Neuron (in vitro differentiated cells): ENCODE measurements around the gene AHCYL1.

ENCODE experiments used
- H2AFZ ChIP-seq: one replicate; pipeline ENCODE4 v1.6.1; 2013; ENCODE audit warnings: low read depth, mild to moderate bottlenecking, inconsistent platforms, low read length, moderate library complexity
- H3K27me3 ChIP-seq: one replicate; pipeline ENCODE4 v1.6.1; 2013; ENCODE audit warnings: low read length; ENCODE audit not compliant: insufficient read depth
- H3K36me3 ChIP-seq: one replicate; pipeline ENCODE4 v1.6.1; 2013; ENCODE audit warnings: low read length; ENCODE audit not compliant: insufficient read depth
- H3K4me1 ChIP-seq: one replicate; pipeline ENCODE4 v1.6.1; 2013; ENCODE audit warnings: low read length; ENCODE audit not compliant: insufficient read depth
- H3K4me3 ChIP-seq: 2 replicates; pipeline ENCODE4 v1.5.1; 2013; ENCODE audit warnings: mild to moderate bottlenecking, low read length, moderate library complexity
- H3K9me3 ChIP-seq: one replicate; pipeline ENCODE4 v1.6.1; 2013; ENCODE audit warnings: low read length

The AHCYL1 gene

DNA sequence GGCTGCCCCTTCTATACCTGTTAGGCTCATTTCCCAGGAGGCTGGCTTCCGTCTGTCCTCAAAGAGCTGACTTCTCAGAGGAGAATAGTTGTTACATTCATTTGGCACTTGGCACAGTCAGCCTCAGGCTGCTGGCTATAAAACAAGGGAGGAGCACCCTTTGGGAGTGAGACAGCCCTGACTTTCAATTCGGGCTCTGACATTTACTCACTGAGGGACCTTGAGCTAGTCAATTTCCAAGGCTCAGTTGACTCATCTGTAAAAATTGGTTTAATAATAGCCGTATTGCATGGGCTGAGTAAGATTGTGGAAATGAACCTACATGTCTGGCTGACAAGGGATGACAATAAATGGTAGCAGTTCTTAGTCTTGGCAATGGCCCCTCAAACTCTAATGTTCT is 72.2 kb downstream of the AHCYL1 start:
- H3K9me3 ChIP-seq = no peaks in the 10 kb centered on the region
- no peaks in the 10 kb centered on the region for H3K4me1 ChIP-seq
- peaks cover 78% of the 10 kb centered on the region for H3K36me3 ChIP-seq
- H2AFZ ChIP-seq = no peak overlapping the region
- H3K27me3 ChIP-seq = no peaks in the 10 kb centered on the region
- no peak overlapping the region for H3K4me3 ChIP-seq

GRCh38 chr1:110057963-110058518 is 73.5 kb downstream of the AHCYL1 start:
- no peak overlapping the region for H2AFZ ChIP-seq
- H3K4me1 ChIP-seq = no peaks in the 10 kb centered on the region
- H3K27me3 ChIP-seq = no peaks in the 10 kb centered on the region
- H3K9me3 ChIP-seq = no peaks in the 10 kb centered on the region
- H3K4me3 ChIP-seq = no peak overlapping the region
- peaks cover 65% of the 10 kb centered on the region for H3K36me3 ChIP-seq

GRCh38 chr1:110058591-110058990 is 74.0 kb downstream of the AHCYL1 start:
- H2AFZ ChIP-seq = no peak overlapping the region
- H3K4me1 ChIP-seq = no peaks in the 10 kb centered on the region
- H3K9me3 ChIP-seq = no peaks in the 10 kb centered on the region
- peaks cover 60% of the 10 kb centered on the region for H3K36me3 ChIP-seq
- H3K4me3 ChIP-seq = no peak overlapping the region
- H3K27me3 ChIP-seq = no peaks in the 10 kb centered on the region

DNA sequence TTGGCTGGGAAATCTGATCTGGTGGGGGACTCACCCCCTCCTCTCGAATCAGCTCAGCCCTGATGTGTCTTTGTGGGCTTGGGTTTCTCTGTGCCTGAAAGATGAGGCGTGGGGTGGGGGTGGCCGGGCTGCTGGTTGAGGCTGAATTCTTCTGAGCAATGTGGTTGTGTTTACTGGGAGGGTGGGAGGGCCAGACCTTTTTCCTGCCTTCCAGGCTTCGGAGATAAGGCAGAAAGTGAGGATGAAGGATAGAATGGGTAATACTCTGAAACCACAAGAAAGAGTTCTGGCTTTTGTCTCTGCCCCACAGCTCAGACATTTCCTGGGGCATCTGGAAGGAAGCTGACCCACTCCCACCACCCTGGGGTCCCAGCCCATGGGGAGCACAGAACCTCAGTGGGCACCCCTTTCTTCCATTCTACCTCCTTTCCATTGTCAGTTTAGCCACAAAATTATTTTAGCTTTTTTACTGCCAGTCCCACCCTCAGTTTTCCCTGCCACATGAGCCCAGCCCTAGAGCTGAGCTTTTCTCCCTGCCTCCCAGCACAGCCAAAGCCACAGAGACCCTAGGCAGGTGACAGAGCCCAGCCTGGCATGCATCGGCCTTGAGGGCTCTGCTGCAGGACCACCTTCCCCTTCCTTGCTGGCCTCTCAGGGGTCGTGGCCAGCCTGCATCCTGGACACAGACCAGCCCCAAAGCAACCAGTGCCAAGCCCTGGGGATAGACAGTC is 74.7 kb downstream of the AHCYL1 start:
- H3K4me1 ChIP-seq = no peaks in the 10 kb centered on the region
- peaks cover 54% of the 10 kb centered on the region for H3K36me3 ChIP-seq
- H3K9me3 ChIP-seq = no peaks in the 10 kb centered on the region
- H3K4me3 ChIP-seq = no peak overlapping the region
- H3K27me3 ChIP-seq = no peaks in the 10 kb centered on the region
- no peak overlapping the region for H2AFZ ChIP-seq

GRCh38 chr1:110060034-110060661 is 75.6 kb downstream of the AHCYL1 start:
- peaks cover 45% of the 10 kb centered on the region for H3K36me3 ChIP-seq
- H3K9me3 ChIP-seq = no peaks in the 10 kb centered on the region
- H3K4me1 ChIP-seq = no peaks in the 10 kb centered on the region
- no peak overlapping the region for H3K4me3 ChIP-seq
- peaks cover 2% of the 10 kb centered on the region for H3K27me3 ChIP-seq
- H2AFZ ChIP-seq = no peak overlapping the region

- H2AFZ ChIP-seq = no peak overlapping the region
These were observed 76.1 kb downstream of the AHCYL1 start for GRCh38 chr1:110060662-110061060.

DNA sequence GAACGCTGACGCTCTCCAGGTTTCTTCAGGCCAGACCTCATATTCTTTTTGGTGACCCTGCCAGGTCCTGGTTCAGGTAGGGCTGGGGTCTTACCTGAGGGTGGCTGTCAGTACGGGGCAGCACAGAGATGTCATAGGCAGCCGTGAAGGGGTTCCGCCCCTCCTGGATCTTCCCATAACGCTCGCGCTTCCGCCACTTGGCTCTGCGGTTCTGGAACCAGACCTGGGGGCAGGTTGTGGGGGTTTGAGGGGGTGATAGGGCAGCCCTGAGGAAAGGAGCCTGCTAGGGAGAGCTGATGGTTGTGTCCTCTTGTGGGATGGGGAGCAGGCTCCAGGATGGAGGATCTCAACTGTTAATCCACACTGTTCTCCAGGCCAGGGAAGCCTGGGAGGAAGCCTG is 76.8 kb downstream of the AHCYL1 start:
- no peak overlapping the region for H3K4me3 ChIP-seq
- H3K27me3 ChIP-seq = peaks cover 13% of the 10 kb centered on the region
- no peak overlapping the region for H2AFZ ChIP-seq
- H3K4me1 ChIP-seq = no peaks in the 10 kb centered on the region
- no peaks in the 10 kb centered on the region for H3K9me3 ChIP-seq
- H3K36me3 ChIP-seq = peaks cover 33% of the 10 kb centered on the region

More at GRCh38 chr1:110060662-110061060, 76.1 kb downstream of the AHCYL1 start:
- Histone ChIP-seq H3K36me3 (peaks cover 40% of the 10 kb centered on the region), H3K27me3 (peaks cover 7% of the 10 kb centered on the region), H3K4me3 (no peak overlapping the region), H3K9me3 (no peaks in the 10 kb centered on the region), H3K4me1 (no peaks in the 10 kb centered on the region)

- Histone ChIP-seq H3K4me3 (no peak overlapping the region), H3K27me3 (peaks cover 25% of the 10 kb centered on the region), H3K9me3 (peaks cover 1% of the 10 kb centered on the region), H3K4me1 (no peaks in the 10 kb centered on the region), H2AFZ (no peak overlapping the region), H3K36me3 (peaks cover 21% of the 10 kb centered on the region)
These were observed 78.0 kb downstream of the AHCYL1 start for GRCh38 chr1:110062612-110063011.

GRCh38 chr1:110063781-110064180 is 79.2 kb downstream of the AHCYL1 start:
- no peak overlapping the region for H2AFZ ChIP-seq
- H3K36me3 ChIP-seq = peaks cover 11% of the 10 kb centered on the region
- no peaks in the 10 kb centered on the region for H3K4me1 ChIP-seq
- peaks cover 1% of the 10 kb centered on the region for H3K9me3 ChIP-seq
- no peak overlapping the region for H3K4me3 ChIP-seq
- peaks cover 36% of the 10 kb centered on the region for H3K27me3 ChIP-seq

GRCh38 chr1:110064576-110065337 is 80.2 kb downstream of the AHCYL1 start:
- peaks cover 46% of the 10 kb centered on the region for H3K27me3 ChIP-seq
- H3K4me3 ChIP-seq = no peak overlapping the region
- H3K4me1 ChIP-seq = no peaks in the 10 kb centered on the region
- no peak overlapping the region for H2AFZ ChIP-seq
- H3K9me3 ChIP-seq = peaks cover 1% of the 10 kb centered on the region
- H3K36me3 ChIP-seq = peaks cover 5% of the 10 kb centered on the region

DNA sequence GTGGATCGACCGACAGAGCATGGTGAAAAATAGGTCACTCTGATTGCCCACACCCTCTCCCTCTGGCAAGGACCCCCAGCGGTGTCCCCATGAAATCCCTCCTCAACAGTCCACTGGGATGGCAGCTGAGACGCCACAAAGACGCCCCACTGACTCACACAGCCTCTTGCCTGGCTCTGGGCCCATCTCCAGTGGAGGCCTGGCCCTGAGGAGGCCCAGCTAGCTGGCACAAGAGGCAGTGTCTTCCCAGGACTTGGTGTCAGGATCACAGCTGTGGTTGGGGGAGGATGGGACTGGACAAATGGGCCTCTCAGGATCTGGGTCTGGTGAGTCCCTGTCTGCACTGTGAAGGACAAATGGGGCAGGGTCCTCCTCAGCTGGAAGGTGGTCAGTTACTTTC is 81.3 kb downstream of the AHCYL1 start:
- H3K4me1 ChIP-seq = peaks cover 2% of the 10 kb centered on the region
- H3K9me3 ChIP-seq = peaks cover 1% of the 10 kb centered on the region
- H3K27me3 ChIP-seq = peaks cover 55% of the 10 kb centered on the region
- no peak overlapping the region for H2AFZ ChIP-seq
- H3K4me3 ChIP-seq = no peak overlapping the region
- no peaks in the 10 kb centered on the region for H3K36me3 ChIP-seq

- Histone ChIP-seq H2AFZ (no peak overlapping the region), H3K36me3 (no peaks in the 10 kb centered on the region), H3K27me3 (peaks cover 72% of the 10 kb centered on the region), H3K9me3 (peaks cover 6% of the 10 kb centered on the region), H3K4me1 (peaks cover 2% of the 10 kb centered on the region), H3K4me3 (no peak overlapping the region)
These were observed 82.9 kb downstream of the AHCYL1 start for GRCh38 chr1:110067479-110067892.
